ENCODE measurements around the gene TRPT1.

Gene TRPT1

GRCh38 chr11:64240435-64241240, 14.7 kb upstream of the TRPT1 start, which contains the start of gene FKBP2:
Gene FKBP2 (plus strand): TSS chr11:64241095. CDS start chr11:64242388, 1,293 bp downstream.
- H3K18ac ChIP-seq (ENCODE audit: low read length): peak within 1 kb of the TSS; percentile 100
- peak within 1 kb of the TSS; percentile 21 for H2BK120ac ChIP-seq (ENCODE audit: low read depth, low read length)
- H3K14ac ChIP-seq (ENCODE audit: low read length): peak within 1 kb of the TSS; percentile 67
- peak within 1 kb of the TSS; percentile 93 for H2BK5ac ChIP-seq (ENCODE audit: low read length)
- H2BK12ac ChIP-seq (ENCODE audit: low read length): peak within 1 kb of the TSS; percentile 41
- peak; percentile 95 for DNase-seq (ENCODE audit: low spot score)
- H2BK15ac ChIP-seq (ENCODE audit: low read length): peak within 1 kb of the TSS; percentile 58
- H3K4me3 ChIP-seq (ENCODE audit: low read length in 2 of 2): peak within 1 kb of the TSS; percentile 70 to 94
- peak within 1 kb of the TSS; percentile 100 for H3K23ac ChIP-seq (ENCODE audit: low read depth, low read length, poor library complexity)
- H4K8ac ChIP-seq (ENCODE audit: low read depth, low read length): peak within 1 kb of the TSS; percentile 92
- H2AK5ac ChIP-seq (ENCODE audit: low read depth, low read length): peak within 1 kb of the TSS; percentile 99
- H3K4me1 ChIP-seq (ENCODE audit: control insufficient read depth in 2 of 2, insufficient read depth in 1 of 2, low read depth in 1 of 2, low read length in 2 of 2): peaks cover 16% of the 10 kb centered on the region in 2 donors
- H3K4me2 ChIP-seq (ENCODE audit: insufficient read depth, low read length, poor library complexity, severe bottlenecking): peak within 1 kb of the TSS; percentile 93
- peaks cover 16 to 19% of the 10 kb centered on the region in 2 donors for H3K36me3 ChIP-seq (replicated peaks in 1 of 2; ENCODE audit: control insufficient read depth in 2 of 2, insufficient read depth in 2 of 2, low read length in 2 of 2)
- no peaks in the 10 kb centered on the region for H3K9me3 ChIP-seq (replicated peaks in 1 of 2; ENCODE audit: control insufficient read depth in 2 of 2, insufficient read depth in 1 of 2, low read depth in 1 of 2, low read length in 2 of 2)
- H3K27ac ChIP-seq (replicated peaks; ENCODE audit: low read length): peak within 1 kb of the TSS; percentile 96
- H3K79me1 ChIP-seq (ENCODE audit: low read depth, low read length): peaks cover 20% of the 10 kb centered on the region
- peak within 1 kb of the TSS; percentile 96 for H2AFZ ChIP-seq (ENCODE audit: low read length)
- peak within 1 kb of the TSS; percentile 12 for H4K91ac ChIP-seq (ENCODE audit: low read depth, low read length, poor library complexity)
- H3K9ac ChIP-seq (ENCODE audit: low read depth, low read length, poor library complexity): peak within 1 kb of the TSS; percentile 92
- no CpG with 5 or more reads among the region's 58 CpGs for WGBS, 2 donors (ENCODE audit: extremely low coverage in 2 of 2, insufficient read length in 2 of 2, insufficient replicate concordance in 1 of 2)
- H3K27me3 ChIP-seq (ENCODE audit: control insufficient read depth in 3 of 3, insufficient read depth in 3 of 3, low read depth in 1 of 3, low read length in 3 of 3): peaks cover 0 to 2% (median 0%) of the 10 kb centered on the region in 3 experiments
- peak within 1 kb of the TSS; percentile 94 for H3K4ac ChIP-seq (ENCODE audit: low read length)

- H3K4me3 ChIP-seq (ENCODE audit: low read length in 2 of 2): peak overlapping the region; percentile 70 to 90
- peak overlapping the region; percentile 88 for H3K4me2 ChIP-seq (ENCODE audit: insufficient read depth, low read length, poor library complexity, severe bottlenecking)
- no CpG with 5 or more reads among the region's 11 CpGs for WGBS, 2 donors (ENCODE audit: extremely low coverage in 2 of 2, insufficient read length in 2 of 2, insufficient replicate concordance in 1 of 2)
These were observed 13.9 kb upstream of the TRPT1 start for GRCh38 chr11:64239662-64240434.

GRCh38 chr11:64238999-64239398, 13.0 kb upstream of the TRPT1 start:
- no peak overlapping the region for H3K23ac ChIP-seq (ENCODE audit: low read depth, low read length, poor library complexity)
- no peak for DNase-seq (ENCODE audit: low spot score)
- H3K9me3 ChIP-seq (replicated peaks in 1 of 2; ENCODE audit: control insufficient read depth in 2 of 2, insufficient read depth in 1 of 2, low read depth in 1 of 2, low read length in 2 of 2): no peaks in the 10 kb centered on the region
- H3K18ac ChIP-seq (ENCODE audit: low read length): no peak overlapping the region
- no peak overlapping the region for H2AFZ ChIP-seq (ENCODE audit: low read length)
- H3K4me3 ChIP-seq (ENCODE audit: low read length in 2 of 2): no peak overlapping the region
- H3K79me1 ChIP-seq (ENCODE audit: low read depth, low read length): peaks cover 15% of the 10 kb centered on the region
- H3K36me3 ChIP-seq (replicated peaks in 1 of 2; ENCODE audit: control insufficient read depth in 2 of 2, insufficient read depth in 2 of 2, low read length in 2 of 2): peaks cover 12 to 13% of the 10 kb centered on the region in 2 donors
- no peak overlapping the region for H2BK120ac ChIP-seq (ENCODE audit: low read depth, low read length)
- no peak overlapping the region for H3K4me2 ChIP-seq (ENCODE audit: insufficient read depth, low read length, poor library complexity, severe bottlenecking)
- H3K27ac ChIP-seq (replicated peaks; ENCODE audit: low read length): no peak overlapping the region
- H2BK12ac ChIP-seq (ENCODE audit: low read length): no peak overlapping the region
- H3K4ac ChIP-seq (ENCODE audit: low read length): no peak overlapping the region
- WGBS, 2 donors (ENCODE audit: extremely low coverage in 2 of 2, insufficient read length in 2 of 2, insufficient replicate concordance in 1 of 2): no CpG with 5 or more reads among the region's 5 CpGs
- H2BK15ac ChIP-seq (ENCODE audit: low read length): no peak overlapping the region
- no peak overlapping the region for H2AK5ac ChIP-seq (ENCODE audit: low read depth, low read length)
- no peak overlapping the region for H3K9ac ChIP-seq (ENCODE audit: low read depth, low read length, poor library complexity)
- no peak overlapping the region for H4K91ac ChIP-seq (ENCODE audit: low read depth, low read length, poor library complexity)
- no peak overlapping the region for H3K14ac ChIP-seq (ENCODE audit: low read length)
- H2BK5ac ChIP-seq (ENCODE audit: low read length): no peak overlapping the region
- H4K8ac ChIP-seq (ENCODE audit: low read depth, low read length): no peak overlapping the region
- peaks cover 0 to 11% (median 0%) of the 10 kb centered on the region in 3 experiments for H3K27me3 ChIP-seq (ENCODE audit: control insufficient read depth in 3 of 3, insufficient read depth in 3 of 3, low read depth in 1 of 3, low read length in 3 of 3)
- H3K4me1 ChIP-seq (ENCODE audit: control insufficient read depth in 2 of 2, insufficient read depth in 1 of 2, low read depth in 1 of 2, low read length in 2 of 2): peaks cover 10 to 14% of the 10 kb centered on the region in 2 donors

More at GRCh38 chr11:64239662-64240434, 13.9 kb upstream of the TRPT1 start:
- no peak overlapping the region for H4K8ac ChIP-seq (ENCODE audit: low read depth, low read length)
- peaks cover 0 to 9% (median 0%) of the 10 kb centered on the region in 3 experiments for H3K27me3 ChIP-seq (ENCODE audit: control insufficient read depth in 3 of 3, insufficient read depth in 3 of 3, low read depth in 1 of 3, low read length in 3 of 3)
- no peak overlapping the region for H3K14ac ChIP-seq (ENCODE audit: low read length)
- H3K18ac ChIP-seq (ENCODE audit: low read length): no peak overlapping the region
- H2AFZ ChIP-seq (ENCODE audit: low read length): no peak overlapping the region
- no peak overlapping the region for H2BK120ac ChIP-seq (ENCODE audit: low read depth, low read length)
- no peak overlapping the region for H2BK12ac ChIP-seq (ENCODE audit: low read length)
- peaks cover 15% of the 10 kb centered on the region for H3K79me1 ChIP-seq (ENCODE audit: low read depth, low read length)
- no peaks in the 10 kb centered on the region for H3K9me3 ChIP-seq (replicated peaks in 1 of 2; ENCODE audit: control insufficient read depth in 2 of 2, insufficient read depth in 1 of 2, low read depth in 1 of 2, low read length in 2 of 2)
- peak overlapping the region; percentile 93 for H2BK5ac ChIP-seq (ENCODE audit: low read length)
- H2AK5ac ChIP-seq (ENCODE audit: low read depth, low read length): peak overlapping the region; percentile 99
- peaks cover 15 to 17% of the 10 kb centered on the region in 2 donors for H3K36me3 ChIP-seq (replicated peaks in 1 of 2; ENCODE audit: control insufficient read depth in 2 of 2, insufficient read depth in 2 of 2, low read length in 2 of 2)
- no peak overlapping the region for H3K4ac ChIP-seq (ENCODE audit: low read length)
- H3K27ac ChIP-seq (replicated peaks; ENCODE audit: low read length): no peak overlapping the region
- H3K23ac ChIP-seq (ENCODE audit: low read depth, low read length, poor library complexity): no peak overlapping the region
- no peak overlapping the region for H3K9ac ChIP-seq (ENCODE audit: low read depth, low read length, poor library complexity)
- no peak for DNase-seq (ENCODE audit: low spot score)
- H2BK15ac ChIP-seq (ENCODE audit: low read length): peak overlapping the region; percentile 42
- no peak overlapping the region for H4K91ac ChIP-seq (ENCODE audit: low read depth, low read length, poor library complexity)
- H3K4me1 ChIP-seq (ENCODE audit: control insufficient read depth in 2 of 2, insufficient read depth in 1 of 2, low read depth in 1 of 2, low read length in 2 of 2): peaks cover 10 to 13% of the 10 kb centered on the region in 2 donors
